SK-N-SH treated with all-trans-retinoic acid at 6 μM for 48 hours (cell line): ENCODE measurements around the gene FZR1.

Experiments used
- ATAC-seq: fragments of 200-7000 bp; cut with Tn5 transposase; 3 replicates; pipeline ENCODE4 v1.9.1; 2020; ENCODE audit warnings: mild to moderate bottlenecking, moderate library complexity
- ARNTL ChIP-seq: fragments of 450-650 bp; formaldehyde crosslinking; IDR thresholded peaks from 2 replicates; pipeline ENCODE4 v1.5.0; 2020; ENCODE audit warnings: low read depth, mild to moderate bottlenecking, moderate library complexity, borderline replicate concordance
- BACH2 ChIP-seq: fragments of 250-450 bp; sonication (Bioruptor Pico); IDR thresholded peaks from 2 replicates; pipeline ENCODE4 v1.9.0; 2021; ENCODE audit warnings: mild to moderate bottlenecking, borderline replicate concordance
- CSDC2 ChIP-seq: fragments of 250-450 bp; sonication (Bioruptor Pico); IDR thresholded peaks from 2 replicates; pipeline ENCODE4 v1.5.0; 2020; ENCODE audit warnings: mild to moderate bottlenecking, moderate library complexity
- ESRRG ChIP-seq: fragments of 250-450 bp; sonication (Bioruptor Pico); IDR thresholded peaks from 2 replicates; pipeline ENCODE4 v1.6.1; 2021; ENCODE audit warnings: mild to moderate bottlenecking
- GLIS3 ChIP-seq: fragments of 250-450 bp; sonication (Bioruptor Pico); IDR thresholded peaks from 2 replicates; pipeline ENCODE4 v1.5.0; 2020; ENCODE audit warnings: mild to moderate bottlenecking, moderate library complexity
- ISL1 ChIP-seq: fragments of 250-450 bp; sonication (Bioruptor Pico); IDR thresholded peaks from 2 replicates; pipeline ENCODE4 v2.1.2; 2022; ENCODE audit warnings: mild to moderate bottlenecking, moderate library complexity
- OSR1 ChIP-seq: fragments of 250-450 bp; sonication (Bioruptor Pico); IDR thresholded peaks from 2 replicates; pipeline ENCODE4 v1.8.0; 2022; ENCODE audit warnings: moderate library complexity, mild to moderate bottlenecking, inconsistent platforms
- POU6F1 ChIP-seq: fragments of 250-450 bp; sonication (Bioruptor Pico); IDR thresholded peaks from 2 replicates; pipeline ENCODE4 v1.8.0; 2021; ENCODE audit warnings: low read depth, mild to moderate bottlenecking, moderate library complexity, borderline replicate concordance
- PPARA ChIP-seq: fragments of 250-450 bp; sonication (Bioruptor Pico); IDR thresholded peaks from 2 replicates; pipeline ENCODE4 v1.5.0; 2020; ENCODE audit warnings: mild to moderate bottlenecking, borderline replicate concordance
- RARB ChIP-seq: fragments of 250-450 bp; sonication (Bioruptor Pico); IDR thresholded peaks from 2 replicates; pipeline ENCODE4 v1.8.0; 2021; ENCODE audit warnings: mild to moderate bottlenecking, moderate library complexity
- SNAI2 ChIP-seq: fragments of 250-450 bp; sonication (Bioruptor Pico); IDR thresholded peaks from 2 replicates; pipeline ENCODE4 v1.5.0; 2020; ENCODE audit warnings: mild to moderate bottlenecking, moderate library complexity
- TCF4 ChIP-seq: fragments of 250-450 bp; sonication (Bioruptor Pico); IDR thresholded peaks from 2 replicates; pipeline ENCODE4 v1.8.0; 2021; ENCODE audit warnings: mild to moderate bottlenecking, moderate library complexity, borderline replicate concordance
- TSHZ2 ChIP-seq: fragments of 250-450 bp; sonication (Bioruptor Pico); IDR thresholded peaks from 2 replicates; pipeline ENCODE4 v1.5.0; 2020; ENCODE audit warnings: mild to moderate bottlenecking, moderate library complexity
- ZC3H10 ChIP-seq: fragments of 250-450 bp; sonication (Bioruptor Pico); IDR thresholded peaks from 2 replicates; pipeline ENCODE4 v1.5.1; 2021; ENCODE audit warnings: mild to moderate bottlenecking, moderate library complexity
- ZFP3 ChIP-seq: fragments of 250-450 bp; sonication (Bioruptor Pico); IDR thresholded peaks from 2 replicates; pipeline ENCODE4 v1.5.0; 2020; ENCODE audit warnings: mild to moderate bottlenecking, moderate library complexity
- ZFP30 ChIP-seq: fragments of 450-650 bp; formaldehyde crosslinking; IDR thresholded peaks from 2 replicates; pipeline ENCODE4 v1.5.0; 2022; ENCODE audit warnings: mild to moderate bottlenecking, moderate library complexity
- ZNF565 ChIP-seq: fragments of 450-650 bp; formaldehyde crosslinking; conservative IDR thresholded peaks from 2 replicates; pipeline ENCODE4 v1.5.0; 2020; ENCODE audit warnings: low read depth, mild to moderate bottlenecking, moderate library complexity
- ZNF70 ChIP-seq: fragments of 450-650 bp; formaldehyde crosslinking; IDR thresholded peaks from 2 replicates; pipeline ENCODE4 v1.5.0; 2020; ENCODE audit warnings: mild to moderate bottlenecking, moderate library complexity
- ZNF8 ChIP-seq: fragments of 450-650 bp; formaldehyde crosslinking; IDR thresholded peaks from 2 replicates; pipeline ENCODE4 v1.5.0; 2020; ENCODE audit warnings: mild to moderate bottlenecking, moderate library complexity
- TF ChIP-seq, protein P1 (sequence below): fragments of 250-450 bp; sonication (Bioruptor Pico); IDR thresholded peaks from 2 replicates; pipeline ENCODE4 v1.5.1; 2020; ENCODE audit warnings: low read depth, mild to moderate bottlenecking, moderate library complexity
- TF ChIP-seq, protein P2 (sequence below): fragments of 250-450 bp; sonication (Bioruptor Pico); IDR thresholded peaks from 2 replicates; pipeline ENCODE4 v1.5.1; 2021; ENCODE audit warnings: mild to moderate bottlenecking, moderate library complexity

Gene FZR1

DNA sequence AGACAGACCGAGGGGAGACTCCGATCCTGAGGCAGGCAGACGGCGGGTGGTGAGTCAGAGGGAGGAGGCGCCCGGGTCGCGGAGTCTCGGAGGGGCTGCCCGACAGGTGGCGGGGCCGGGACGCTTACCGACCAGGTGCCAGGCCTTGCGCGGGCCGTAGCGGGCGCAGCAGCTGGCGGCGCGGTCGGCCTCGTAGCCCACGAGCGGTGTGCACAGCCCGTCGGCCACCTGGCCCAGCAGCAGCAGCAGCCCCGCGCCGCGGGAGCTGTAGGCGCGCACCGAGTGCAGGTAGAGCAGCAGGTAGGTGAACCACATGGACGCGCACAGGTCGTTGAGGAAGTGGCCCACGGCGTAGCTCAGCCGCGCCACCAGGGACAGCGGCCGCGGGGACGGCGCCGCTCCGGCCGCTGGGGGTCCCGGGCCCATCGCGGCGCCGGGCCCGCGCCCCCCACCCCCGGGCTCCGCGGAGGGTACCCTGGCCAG is 50.9 kb downstream of the FZR1 start:
- ATAC-seq = peak; percentile 4; the same call in 2 of the 3 replicates
- TF ChIP-seq ZNF565 = no peak

DNA sequence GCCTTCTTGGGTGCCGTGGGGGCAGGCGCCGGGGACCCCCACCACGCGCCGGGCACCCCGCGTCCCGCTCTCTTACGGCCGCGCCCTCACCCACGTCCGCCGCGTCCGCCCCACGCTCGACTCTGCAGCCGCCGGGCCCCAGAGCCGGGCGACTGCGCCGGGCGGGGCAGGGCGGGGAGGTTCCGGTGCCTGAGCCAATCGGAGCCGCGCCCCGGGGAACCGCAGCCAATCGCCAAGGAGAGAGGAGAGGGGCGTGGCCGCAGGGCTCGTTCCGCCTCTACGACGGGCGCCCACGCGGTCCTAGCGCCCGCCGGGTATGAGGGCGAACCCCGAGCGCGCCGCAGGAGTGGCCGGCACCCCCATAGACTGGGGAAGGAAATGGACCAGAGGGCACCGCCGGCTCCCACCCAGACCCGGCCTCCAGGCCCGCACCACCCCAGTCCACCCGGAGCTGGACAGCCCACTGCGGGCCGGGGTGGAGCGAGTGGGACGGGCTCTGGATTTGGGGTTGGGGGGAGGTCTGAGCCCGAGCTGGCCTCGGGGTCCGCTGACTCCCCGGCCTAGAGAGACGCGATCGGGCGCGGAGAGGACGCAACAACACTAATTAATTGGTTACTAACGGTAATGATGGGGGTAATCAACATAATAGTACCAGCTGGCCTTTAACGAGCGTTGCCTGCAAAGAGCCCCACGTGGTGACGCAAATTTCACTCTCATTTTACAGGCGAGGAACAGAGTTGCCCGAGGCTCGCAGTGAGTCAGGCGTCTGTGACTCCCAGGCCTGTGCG is 51.5 kb downstream of the FZR1 start, which contains the start of gene MFSD12:
Gene MFSD12 (minus strand): TSS at position 126 of the 788 bp plus-strand sequence. CDS start 183 bp downstream, outside the sequence.
- no peak for TF ChIP-seq ZFP3 (CRISPR knock-in tag)
- TF ChIP-seq ZNF70 (CRISPR knock-in tag) = no peak
- TF ChIP-seq TCF4 (CRISPR knock-in tag) = peak; percentile 43; the same call in 1 of the 2 replicates
- TF ChIP-seq ARNTL (CRISPR knock-in tag) = no peak
- TF ChIP-seq GLIS3 (CRISPR knock-in tag) = no peak
- TF ChIP-seq ESRRG (CRISPR knock-in tag) = no peak
- no peak for TF ChIP-seq PPARA
- no peak for TF ChIP-seq ZNF8 (CRISPR knock-in tag)
- TF ChIP-seq, protein P1, sequence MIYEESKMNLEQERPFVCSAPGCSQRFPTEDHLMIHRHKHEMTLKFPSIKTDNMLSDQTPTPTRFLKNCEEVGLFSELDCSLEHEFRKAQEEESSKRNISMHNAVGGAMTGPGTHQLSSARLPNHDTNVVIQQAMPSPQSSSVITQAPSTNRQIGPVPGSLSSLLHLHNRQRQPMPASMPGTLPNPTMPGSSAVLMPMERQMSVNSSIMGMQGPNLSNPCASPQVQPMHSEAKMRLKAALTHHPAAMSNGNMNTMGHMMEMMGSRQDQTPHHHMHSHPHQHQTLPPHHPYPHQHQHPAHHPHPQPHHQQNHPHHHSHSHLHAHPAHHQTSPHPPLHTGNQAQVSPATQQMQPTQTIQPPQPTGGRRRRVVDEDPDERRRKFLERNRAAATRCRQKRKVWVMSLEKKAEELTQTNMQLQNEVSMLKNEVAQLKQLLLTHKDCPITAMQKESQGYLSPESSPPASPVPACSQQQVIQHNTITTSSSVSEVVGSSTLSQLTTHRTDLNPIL (CRISPR knock-in tag) = no peak
- TF ChIP-seq ZC3H10 (CRISPR knock-in tag) = no peak
- TF ChIP-seq TSHZ2 (CRISPR knock-in tag) = peak; percentile 34; the same call in 1 of the 2 replicates
- no peak for TF ChIP-seq OSR1 (CRISPR knock-in tag)
- no peak for TF ChIP-seq ISL1 (CRISPR knock-in tag)
- TF ChIP-seq POU6F1 (CRISPR knock-in tag) = no peak

DNA sequence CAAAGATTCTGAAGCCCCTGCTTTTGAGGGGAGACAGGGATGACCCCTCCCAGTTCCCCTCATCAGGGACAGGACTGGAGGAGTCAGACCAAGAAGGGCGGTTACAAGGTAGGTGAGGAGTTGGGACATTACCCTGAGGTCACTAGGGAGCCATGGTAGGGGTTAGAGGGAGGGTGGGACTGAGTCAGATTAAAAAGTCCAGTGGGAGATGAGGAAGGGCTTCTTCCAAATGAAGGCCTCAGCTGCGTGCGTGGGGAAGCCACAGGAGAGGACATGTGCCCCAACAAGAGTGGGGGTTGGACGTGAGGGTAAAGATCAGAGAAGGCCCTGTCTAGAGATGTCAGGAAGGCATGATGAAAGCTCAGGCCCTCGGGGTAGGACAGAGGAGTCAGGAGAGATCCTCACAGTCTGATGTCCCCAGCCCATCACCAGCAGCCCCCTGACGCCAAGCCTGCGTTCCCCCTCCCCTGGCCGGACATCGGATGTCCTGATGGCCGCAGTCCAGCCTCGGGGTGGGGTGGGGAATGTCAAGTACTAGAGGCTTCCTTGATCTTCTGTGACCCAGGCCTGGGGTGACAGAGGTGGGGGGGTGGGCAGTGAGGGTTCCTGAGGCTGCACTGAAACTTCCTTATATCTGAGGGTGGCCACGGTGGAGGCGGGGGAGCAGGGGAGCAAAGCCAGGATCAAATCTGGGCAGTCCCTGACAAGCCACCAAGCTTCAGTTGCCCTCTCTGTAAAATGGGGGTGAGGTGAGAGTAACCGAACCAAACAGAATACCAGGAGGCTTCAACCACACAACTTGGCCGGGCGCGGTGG is 57.8 kb downstream of the FZR1 start:
- no peak for ATAC-seq
- no peak for TF ChIP-seq OSR1 (CRISPR knock-in tag)
- TF ChIP-seq TSHZ2 (CRISPR knock-in tag) = no peak
- no peak for TF ChIP-seq RARB (CRISPR knock-in tag)
- no peak for TF ChIP-seq ZNF565
- TF ChIP-seq SNAI2 (CRISPR knock-in tag) = no peak
- TF ChIP-seq ZFP30 (CRISPR knock-in tag) = no peak
- no peak for TF ChIP-seq ZNF70 (CRISPR knock-in tag)
- TF ChIP-seq ESRRG (CRISPR knock-in tag) = no peak
- TF ChIP-seq BACH2 (CRISPR knock-in tag) = no peak
- no peak for TF ChIP-seq CSDC2 (CRISPR knock-in tag)
- no peak for TF ChIP-seq PPARA
- no peak for TF ChIP-seq ISL1 (CRISPR knock-in tag)
- TF ChIP-seq, protein P2, sequence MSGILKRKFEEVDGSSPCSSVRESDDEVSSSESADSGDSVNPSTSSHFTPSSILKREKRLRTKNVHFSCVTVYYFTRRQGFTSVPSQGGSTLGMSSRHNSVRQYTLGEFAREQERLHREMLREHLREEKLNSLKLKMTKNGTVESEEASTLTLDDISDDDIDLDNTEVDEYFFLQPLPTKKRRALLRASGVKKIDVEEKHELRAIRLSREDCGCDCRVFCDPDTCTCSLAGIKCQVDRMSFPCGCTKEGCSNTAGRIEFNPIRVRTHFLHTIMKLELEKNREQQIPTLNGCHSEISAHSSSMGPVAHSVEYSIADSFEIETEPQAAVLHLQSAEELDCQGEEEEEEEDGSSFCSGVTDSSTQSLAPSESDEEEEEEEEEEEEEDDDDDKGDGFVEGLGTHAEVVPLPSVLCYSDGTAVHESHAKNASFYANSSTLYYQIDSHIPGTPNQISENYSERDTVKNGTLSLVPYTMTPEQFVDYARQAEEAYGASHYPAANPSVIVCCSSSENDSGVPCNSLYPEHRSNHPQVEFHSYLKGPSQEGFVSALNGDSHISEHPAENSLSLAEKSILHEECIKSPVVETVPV = no peak
- TF ChIP-seq POU6F1 (CRISPR knock-in tag) = no peak
- TF ChIP-seq ZC3H10 (CRISPR knock-in tag) = no peak
- no peak for TF ChIP-seq ZNF8 (CRISPR knock-in tag)
- no peak for TF ChIP-seq ZFP3 (CRISPR knock-in tag)

More for the DNA sequence above, 51.5 kb downstream of the FZR1 start, which contains the start of gene MFSD12:
- peak; percentile 97 for ATAC-seq
